Measurements from ENCODE around the gene NCL.
"Not testable (repeated sequence)": the region's sequence is repeated elsewhere in the genome, so short reads cannot be mapped to it uniquely, and the experiment has no call there.

- not testable (repeated sequence) for TF ChIP-seq POLR2A (IDR thresholded peaks at IDR 0.05; ENCODE audit: low read depth, low read length); TAF1 (IDR thresholded peaks at IDR 0.05; ENCODE audit: low read depth, low read length); POU2F2 (IDR thresholded peaks at IDR 0.05; ENCODE audit: low read depth, low read length); POLR2AphosphoS5 (IDR thresholded peaks at IDR 0.05; ENCODE audit: low read depth, low read length); SPI1 (IDR thresholded peaks at IDR 0.05; ENCODE audit: low read depth, low read length); PAX5 (IDR thresholded peaks at IDR 0.05; ENCODE audit: insufficient read depth, low read length, severe bottlenecking)
Observed at GRCh38 chr2:231460841-231461240, 3.4 kb downstream of the NCL start.
